ENCODE results near the gene KCNG2. TPM values are rescaled to one million over a fixed set of nuclear protein-coding genes. Genes with fewer than 3 reads are reported as not detected.
"Not testable (repeated sequence)": the region's sequence is repeated elsewhere in the genome, so short reads cannot be mapped to it uniquely, and the experiment has no call there.

KCNG2 gene
- total RNA-seq, 1 experiment from 2014 or later = not detected

- no peak for DNase-seq (ENCODE audit: low read depth)
Observed at GRCh38 chr18:79853303-79853992, 55.7 kb downstream of the KCNG2 start.

- DNase-seq (ENCODE audit: low read depth) = no peak
Observed at GRCh38 chr18:79853993-79854364, 56.2 kb downstream of the KCNG2 start.

DNA sequence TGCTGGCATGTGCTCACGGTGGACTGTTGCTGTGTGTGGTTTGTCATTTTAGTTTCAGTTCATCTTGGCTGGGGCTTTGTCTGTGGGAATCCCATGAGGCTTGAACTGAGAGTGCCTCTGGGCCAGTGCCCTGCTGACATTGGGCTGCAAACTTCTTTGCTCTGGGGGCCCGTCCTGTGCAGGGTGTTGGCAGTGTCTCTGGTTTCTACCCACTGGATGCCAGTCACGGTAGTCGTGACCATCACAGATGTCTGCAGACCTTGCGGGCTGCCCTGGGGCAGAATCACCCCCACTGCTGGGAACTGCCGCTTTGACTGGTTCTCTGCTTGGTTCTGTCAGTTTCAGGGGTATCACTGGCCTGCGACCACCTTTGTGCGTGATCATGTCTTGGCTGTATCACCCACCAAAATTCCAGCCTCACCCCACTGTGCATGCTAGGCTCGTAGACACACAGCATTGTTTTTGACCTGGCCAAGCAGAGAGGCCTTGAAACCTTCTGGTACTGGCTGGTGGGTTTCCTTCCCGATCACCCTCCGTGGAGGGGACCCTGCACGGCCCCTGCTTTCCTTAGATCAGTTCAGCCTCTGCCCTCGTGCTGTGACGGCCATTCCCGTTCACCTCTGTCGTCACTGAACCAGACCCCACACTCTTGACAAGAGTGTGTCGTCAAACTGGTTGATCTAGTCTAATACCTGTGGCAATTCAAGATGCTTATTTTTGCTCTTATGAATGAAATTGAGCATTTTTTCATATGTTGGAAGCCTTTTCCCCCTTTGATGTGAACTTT lies 57.6 kb downstream of the KCNG2 start:
- peak; percentile 62 for DNase-seq (ENCODE audit: low read depth)

DNA sequence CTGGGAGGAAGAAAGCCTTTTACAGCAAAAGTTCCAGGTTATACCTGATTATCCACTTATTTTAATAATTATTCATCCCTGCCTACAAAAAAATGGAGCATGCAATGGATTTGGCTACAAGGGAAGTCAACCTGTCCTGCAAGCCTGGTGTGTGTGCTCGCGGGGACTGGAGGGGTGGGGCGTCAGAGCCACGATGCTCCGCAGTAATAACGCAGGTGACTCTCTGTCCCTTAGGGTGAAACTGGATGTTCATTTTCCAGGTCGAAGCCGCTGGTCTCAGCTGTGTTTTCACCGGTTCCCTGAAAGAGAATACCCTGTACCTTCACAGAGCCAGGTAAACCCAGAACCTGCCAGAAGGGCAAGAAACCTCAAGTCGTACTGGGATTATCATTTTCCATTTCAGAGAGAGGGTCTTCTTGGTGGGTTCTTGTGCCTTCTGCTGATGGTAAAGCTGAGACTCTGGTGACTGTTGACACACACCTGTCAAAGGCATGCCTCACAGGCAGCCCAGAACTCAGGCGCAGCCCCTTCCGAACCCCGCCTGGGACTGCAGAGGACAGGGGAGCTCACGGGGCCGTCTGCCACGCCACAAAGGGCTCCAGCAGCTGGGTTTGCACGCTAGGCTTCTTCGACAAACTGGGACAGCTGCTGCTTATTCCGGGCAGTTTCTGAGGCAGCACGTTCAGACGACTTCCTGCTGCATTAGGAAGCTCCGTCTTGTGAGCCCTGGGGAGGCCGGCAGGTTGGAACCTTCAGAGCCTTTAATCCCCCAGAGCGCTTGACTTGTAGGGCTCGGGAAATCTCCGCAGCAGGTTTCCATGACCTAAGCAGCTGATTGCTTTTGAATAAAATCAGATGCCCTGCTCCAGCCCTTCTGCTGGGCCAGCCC lies 58.6 kb downstream of the KCNG2 start:
- peak; percentile 51 for DNase-seq (ENCODE audit: low read depth)

- DNase-seq (ENCODE audit: low read depth) = peak; percentile 31
Observed at GRCh38 chr18:79857082-79857671, 59.4 kb downstream of the KCNG2 start.

DNA sequence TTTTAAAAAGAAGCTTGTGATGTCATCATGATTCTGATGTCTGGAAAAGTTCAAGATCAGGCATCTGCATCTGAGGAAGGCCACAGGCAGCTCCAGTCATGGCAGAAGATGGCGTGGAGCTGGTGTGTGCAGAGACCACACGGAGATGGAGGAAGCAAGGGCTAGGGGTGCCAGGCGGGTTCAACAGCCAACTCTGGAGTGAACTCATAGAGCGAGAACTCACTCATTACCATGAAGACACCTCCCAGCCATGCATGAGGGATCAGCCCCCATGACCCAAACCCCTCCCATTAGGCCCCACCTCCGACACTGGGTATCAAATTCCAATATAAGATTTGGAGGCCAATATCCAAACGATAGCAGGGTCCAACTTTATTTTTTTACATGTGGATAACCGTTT lies 61.6 kb downstream of the KCNG2 start:
- DNase-seq (ENCODE audit: low read depth) = no peak

DNA sequence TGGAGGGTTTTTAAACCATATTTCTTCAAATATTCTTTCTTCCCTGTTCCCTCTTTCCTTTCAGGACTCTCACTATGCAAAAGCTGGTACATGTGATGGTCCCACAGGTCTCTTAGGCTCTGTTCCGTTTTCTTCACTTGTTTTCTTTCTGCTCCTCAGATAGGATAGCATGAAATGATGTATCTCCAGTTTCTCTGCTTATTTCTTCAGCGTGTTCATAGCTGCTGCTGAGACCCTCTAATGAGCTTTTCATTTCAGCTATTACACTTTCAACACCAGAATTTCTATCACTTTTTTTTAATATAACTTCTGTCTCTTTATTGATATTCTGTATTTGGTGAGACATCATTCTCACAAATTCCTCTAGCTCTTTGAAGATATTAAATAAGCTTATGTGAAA lies 63.9 kb downstream of the KCNG2 start:
- no peak for DNase-seq (ENCODE audit: low read depth)

DNA sequence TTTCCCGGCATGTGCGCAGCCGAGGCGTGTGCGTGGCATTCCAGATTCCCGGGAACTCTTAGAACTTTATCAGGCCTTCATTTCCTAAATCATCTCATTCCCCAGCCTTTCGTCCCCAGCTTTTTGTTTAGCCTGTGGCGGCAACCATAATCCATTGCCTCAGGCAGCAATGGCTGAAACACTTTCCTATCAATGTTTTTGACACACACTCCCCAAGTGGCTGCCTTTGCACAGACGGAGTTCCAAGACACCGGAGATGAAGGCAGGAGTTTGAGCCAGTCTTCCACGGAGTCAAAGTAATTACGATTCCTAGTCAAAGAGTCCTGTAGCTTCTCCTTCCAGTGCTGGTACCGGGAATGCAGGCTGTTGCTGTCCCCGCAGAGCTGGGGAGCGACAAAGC lies 64.8 kb downstream of the KCNG2 start:
- DNase-seq (ENCODE audit: low read depth) = no peak

DNA sequence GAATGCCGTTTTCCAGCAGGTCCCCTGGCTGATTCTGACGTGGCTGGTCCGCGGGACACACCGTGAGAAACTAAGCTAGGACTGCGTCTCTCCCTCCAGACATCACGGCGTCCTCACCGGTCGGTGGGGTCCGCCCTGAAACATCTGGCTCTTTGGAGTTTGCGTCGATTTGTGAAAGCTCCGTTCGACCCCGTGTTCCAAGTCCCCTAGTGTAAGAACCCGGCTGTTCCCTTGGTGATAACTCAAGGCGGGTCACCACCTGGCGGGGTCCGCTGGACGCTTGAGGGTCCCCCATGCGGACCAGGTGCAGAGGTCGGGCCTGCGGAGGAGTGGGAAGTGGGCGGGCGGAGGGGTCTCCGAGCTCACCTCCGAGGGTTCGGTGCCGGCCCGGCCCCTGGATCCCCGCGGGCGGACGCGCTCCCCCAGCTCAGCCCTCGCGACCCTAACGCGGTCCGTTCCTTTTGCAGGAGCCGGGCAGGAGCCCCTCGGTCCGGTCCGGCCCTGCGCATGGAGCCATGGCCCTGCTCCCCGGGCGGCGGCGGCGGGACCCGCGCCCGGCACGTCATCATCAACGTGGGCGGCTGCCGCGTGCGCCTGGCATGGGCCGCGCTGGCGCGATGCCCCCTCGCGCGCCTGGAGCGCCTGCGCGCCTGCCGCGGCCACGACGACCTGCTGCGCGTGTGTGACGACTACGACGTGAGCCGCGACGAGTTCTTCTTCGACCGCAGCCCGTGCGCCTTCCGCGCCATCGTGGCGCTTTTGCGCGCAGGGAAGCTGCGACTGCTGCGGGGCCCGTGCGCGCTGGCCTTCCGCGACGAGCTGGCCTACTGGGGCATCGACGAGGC lies 65.6 kb downstream of the KCNG2 start:
- no peak for DNase-seq (ENCODE audit: low read depth)

DNA sequence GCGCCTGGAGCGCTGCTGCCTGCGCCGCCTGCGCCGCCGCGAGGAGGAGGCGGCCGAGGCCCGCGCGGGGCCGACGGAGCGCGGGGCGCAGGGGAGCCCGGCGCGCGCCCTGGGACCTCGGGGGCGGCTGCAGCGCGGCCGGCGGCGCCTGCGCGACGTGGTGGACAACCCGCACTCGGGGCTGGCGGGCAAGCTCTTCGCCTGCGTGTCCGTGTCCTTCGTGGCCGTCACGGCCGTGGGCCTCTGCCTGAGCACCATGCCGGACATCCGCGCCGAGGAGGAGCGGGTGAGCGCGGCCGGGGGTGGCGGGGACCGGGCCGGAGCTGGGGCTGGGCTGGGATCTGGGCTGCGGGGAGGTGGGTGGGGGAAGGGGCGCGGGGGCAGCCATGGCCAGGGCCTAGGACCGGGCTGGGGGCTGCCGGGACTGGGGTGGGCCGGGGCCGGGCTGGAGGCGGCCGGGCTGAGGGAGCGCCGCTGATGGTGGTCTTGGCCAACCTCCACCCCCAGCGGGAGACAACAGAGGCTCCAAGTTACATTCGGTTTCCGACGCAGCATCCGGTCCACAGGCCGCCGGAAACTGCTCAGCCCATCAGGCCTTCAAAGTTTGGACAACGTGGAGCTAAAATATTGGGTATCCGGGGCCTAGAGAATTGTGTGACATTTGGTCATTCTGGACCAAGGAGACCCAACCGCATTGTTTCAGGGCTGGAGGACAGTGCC lies 66.4 kb downstream of the KCNG2 start:
- no peak for DNase-seq (ENCODE audit: low read depth)

- not testable (repeated sequence) for DNase-seq (ENCODE audit: low read depth)
Observed at GRCh38 chr18:79864955-79865354, 67.2 kb downstream of the KCNG2 start.

DNA sequence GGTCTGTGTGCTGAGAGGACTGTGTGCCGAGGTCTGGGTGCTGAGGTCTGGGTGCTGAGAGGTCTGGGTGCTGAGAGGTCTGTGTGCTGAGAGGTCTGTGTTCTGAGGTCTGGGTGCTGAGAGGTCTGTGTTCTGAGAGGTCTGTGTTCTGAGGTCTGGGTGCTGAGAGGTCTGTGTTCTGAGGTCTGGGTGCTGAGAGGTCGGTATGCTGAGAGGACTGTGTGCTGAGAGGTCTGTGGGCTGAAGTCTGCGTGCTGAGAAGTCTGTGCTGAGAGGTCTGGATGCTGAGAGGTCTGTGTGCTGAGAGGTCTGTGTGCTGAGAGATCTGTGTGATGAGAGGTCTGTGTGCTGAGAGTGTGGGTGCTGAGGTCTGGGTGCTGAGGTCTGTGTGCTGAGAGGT lies 68.2 kb downstream of the KCNG2 start:
- DNase-seq (ENCODE audit: low read depth) = not testable (repeated sequence)

- DNase-seq (ENCODE audit: low read depth) = peak; percentile 8
Observed at GRCh38 chr18:79866889-79867574, 69.3 kb downstream of the KCNG2 start.

GRCh38 chr18:79867666-79868065 lies 69.9 kb downstream of the KCNG2 start:
- no peak for DNase-seq (ENCODE audit: low read depth)

- DNase-seq (ENCODE audit: low read depth) = no peak
Observed at GRCh38 chr18:79868168-79868784, 70.5 kb downstream of the KCNG2 start.

- no peak for DNase-seq (ENCODE audit: low read depth)
Observed at GRCh38 chr18:79868811-79869541, 71.2 kb downstream of the KCNG2 start.

GRCh38 chr18:79869591-79870300 lies 72.0 kb downstream of the KCNG2 start:
- DNase-seq (ENCODE audit: low read depth) = no peak
